ENCODE results near the gene PODNL1. TPM values are rescaled to one million over a fixed set of nuclear protein-coding genes. Genes with fewer than 3 reads are reported as not detected.

The PODNL1 gene
- polyA plus RNA-seq, 1 donor (not counting 4 experiments of a cell fraction or from before 2014, with no cell fraction given), result 1.0 TPM

GRCh38 chr19:13881692-13882418 is 56.4 kb downstream of the PODNL1 start:
- Histone ChIP-seq H2AFZ (ENCODE audit: control insufficient read depth, low read length) (no peak overlapping the region), H3K4me2 (ENCODE audit: control insufficient read depth, extremely low read depth, insufficient read depth, low read depth, low read length) (no peak overlapping the region), H3K4me1 (ENCODE audit: control insufficient read depth, extremely low read depth, insufficient read depth, low read length) (peaks cover 11% of the 10 kb centered on the region), H3K9ac (ENCODE audit: control insufficient read depth, extremely low read depth, insufficient read depth, low read length) (no peak overlapping the region), H3K79me2 (ENCODE audit: control insufficient read depth, insufficient read depth, low read length) (no peaks in the 10 kb centered on the region), H3K9me1 (ENCODE audit: control insufficient read depth, extremely low read depth, insufficient read depth, low read length) (peaks cover 2% of the 10 kb centered on the region), H3K36me3 (ENCODE audit: control insufficient read depth in 2 of 2, extremely low read depth in 1 of 2, insufficient read depth in 2 of 2, low read length in 2 of 2) (no peaks in the 10 kb centered on the region), H3K27me3 (ENCODE audit: control insufficient read depth, extremely low read depth, insufficient read depth, low read length) (peaks cover 8% of the 10 kb centered on the region), H3K9me3 (ENCODE audit: control insufficient read depth, low read depth, low read length) (no peaks in the 10 kb centered on the region), H3K27ac (ENCODE audit: control insufficient read depth, insufficient read depth, low read length) (no peak overlapping the region), H4K20me1 (ENCODE audit: control insufficient read depth, extremely low read depth, insufficient read depth, low read length) (no peaks in the 10 kb centered on the region), H3K4me3 (ENCODE audit: control insufficient read depth in 2 of 3, extremely low read depth in 1 of 3, insufficient read depth in 2 of 3, low read depth in 1 of 3, low read length in 3 of 3) (no peak overlapping the region)
- FAIRE-seq, result no peak
- DNase-seq (ENCODE audit: low read depth, low spot score), result no peak
- dilution Hi-C loops (cut with MboI; ENCODE audit: extremely low pct_ligation_motif_present, low sequenced_read_pairs), result no loop called here
- TF ChIP-seq CTCF (optimal IDR thresholded peaks at IDR 0.05 in 1 of 3, IDR thresholded peaks at IDR 0.05 in 1 of 3, conservative IDR thresholded peaks at IDR 0.05 in 1 of 3; ENCODE audit: extremely low read depth in 1 of 3, insufficient read depth in 2 of 3, low read length in 3 of 3) (no peak), EZH2 (IDR thresholded peaks at IDR 0.05; ENCODE audit: low read length) (no peak)

GRCh38 chr19:13881251-13881691 is 56.9 kb downstream of the PODNL1 start:
- dilution Hi-C loops (cut with MboI; ENCODE audit: extremely low pct_ligation_motif_present, low sequenced_read_pairs), result no loop called here
- no peaks in the 10 kb centered on the region for H3K9me3 ChIP-seq (ENCODE audit: control insufficient read depth, low read depth, low read length)
- H4K20me1 ChIP-seq (ENCODE audit: control insufficient read depth, extremely low read depth, insufficient read depth, low read length), result no peaks in the 10 kb centered on the region
- no peaks in the 10 kb centered on the region for H3K79me2 ChIP-seq (ENCODE audit: control insufficient read depth, insufficient read depth, low read length)
- H3K27ac ChIP-seq (ENCODE audit: control insufficient read depth, insufficient read depth, low read length), result no peak overlapping the region
- DNase-seq (ENCODE audit: low read depth, low spot score) (no peak), FAIRE-seq (no peak)
- H3K4me1 ChIP-seq (ENCODE audit: control insufficient read depth, extremely low read depth, insufficient read depth, low read length), result peaks cover 11% of the 10 kb centered on the region
- peaks cover 8% of the 10 kb centered on the region for H3K27me3 ChIP-seq (ENCODE audit: control insufficient read depth, extremely low read depth, insufficient read depth, low read length)
- no peak overlapping the region for H2AFZ ChIP-seq (ENCODE audit: control insufficient read depth, low read length)
- H3K9me1 ChIP-seq (ENCODE audit: control insufficient read depth, extremely low read depth, insufficient read depth, low read length), result peaks cover 2% of the 10 kb centered on the region
- no peaks in the 10 kb centered on the region for H3K36me3 ChIP-seq (ENCODE audit: control insufficient read depth in 2 of 2, extremely low read depth in 1 of 2, insufficient read depth in 2 of 2, low read length in 2 of 2)
- no peak overlapping the region for H3K9ac ChIP-seq (ENCODE audit: control insufficient read depth, extremely low read depth, insufficient read depth, low read length)
- no peak overlapping the region for H3K4me3 ChIP-seq (ENCODE audit: control insufficient read depth in 2 of 3, extremely low read depth in 1 of 3, insufficient read depth in 2 of 3, low read depth in 1 of 3, low read length in 3 of 3)
- no peak overlapping the region for H3K4me2 ChIP-seq (ENCODE audit: control insufficient read depth, extremely low read depth, insufficient read depth, low read depth, low read length)
- no peak for TF ChIP-seq EZH2 (IDR thresholded peaks at IDR 0.05; ENCODE audit: low read length)
- no peak for TF ChIP-seq CTCF (optimal IDR thresholded peaks at IDR 0.05 in 1 of 3, IDR thresholded peaks at IDR 0.05 in 1 of 3, conservative IDR thresholded peaks at IDR 0.05 in 1 of 3; ENCODE audit: extremely low read depth in 1 of 3, insufficient read depth in 2 of 3, low read length in 3 of 3)

Other genes starting within 250 kb of the PODNL1 start
- 19.2 to 32.5 TPM (median 22.8 TPM) in 3 replicates for gene MRI1, start 173.9 kb downstream of the PODNL1 start, polyA plus RNA-seq
- 118 to 211 TPM (median 143 TPM) in 3 replicates for gene C19orf53, start 164.0 kb downstream of the PODNL1 start, polyA plus RNA-seq
- 0.71 to 1.1 TPM (median 1.00 TPM) in 3 replicates for gene ZSWIM4, start 143.0 kb downstream of the PODNL1 start, polyA plus RNA-seq
- 0.18 TPM in 1 of 3 replicates, not detected in the others for gene NANOS3, start 61.3 kb downstream of the PODNL1 start, polyA plus RNA-seq
- 0.22 to 0.57 TPM (median 0.26 TPM) in 3 replicates for gene BRME1, start 32.3 kb downstream of the PODNL1 start, polyA plus RNA-seq
- gene CC2D1A, start 32.2 kb downstream of the PODNL1 start, polyA plus RNA-seq, result 11.2 to 15.6 TPM (median 14.7 TPM) in 3 replicates
- gene DCAF15, start 14.1 kb upstream of the PODNL1 start, polyA plus RNA-seq, result 15.1 to 22.2 TPM (median 18.7 TPM) in 3 replicates
- 0.45 to 0.97 TPM (median 0.48 TPM) in 3 replicates for gene RFX1, start 67.9 kb upstream of the PODNL1 start, polyA plus RNA-seq
- not detected in 3 replicates for gene RLN3, start 89.7 kb upstream of the PODNL1 start, polyA plus RNA-seq
- 2.2 to 3.0 TPM (median 2.8 TPM) in 3 replicates for gene IL27RA, start 93.3 kb upstream of the PODNL1 start, polyA plus RNA-seq
- not detected in 3 replicates for gene PALM3, start 123.7 kb upstream of the PODNL1 start, polyA plus RNA-seq
- gene MISP3, start 134.4 kb upstream of the PODNL1 start, polyA plus RNA-seq, result 0.79 to 1.2 TPM (median 0.96 TPM) in 3 replicates
- not detected in 3 replicates for gene C19orf67, start 147.4 kb upstream of the PODNL1 start, polyA plus RNA-seq
- gene SAMD1, start 152.3 kb upstream of the PODNL1 start, polyA plus RNA-seq, result 5.3 to 11.3 TPM (median 7.3 TPM) in 3 replicates
- 10.1 to 57.2 TPM (median 13.7 TPM) in 3 replicates for gene PRKACA, start 179.3 kb upstream of the PODNL1 start, polyA plus RNA-seq
- 2.1 to 13.1 TPM (median 7.8 TPM) in 3 replicates for gene ASF1B, start 198.2 kb upstream of the PODNL1 start, polyA plus RNA-seq

All from keratinocyte (primary cell).